Choroid plexus epithelial cell (primary cell): Measurements from ENCODE around the gene TOMM7.

Source experiments
- DNase-seq: peaks from one replicate; pipeline ENCODE4 v3.0.0-alpha.2; 2010; ENCODE audit warnings: low read depth
- H3K4me3 ChIP-seq: 2 replicates; pipeline ENCODE4 v1.5.1; 2011; ENCODE audit warnings: low read depth, mild to moderate bottlenecking, control low read depth, low read length, moderate library complexity
- CTCF ChIP-seq: conservative IDR thresholded peaks from 2 replicates; pipeline ENCODE4 v1.5.1; 2011; ENCODE audit warnings: low read depth, mild to moderate bottlenecking, control low read depth, inconsistent platforms, low read length, moderate library complexity

TOMM7 gene

DNA sequence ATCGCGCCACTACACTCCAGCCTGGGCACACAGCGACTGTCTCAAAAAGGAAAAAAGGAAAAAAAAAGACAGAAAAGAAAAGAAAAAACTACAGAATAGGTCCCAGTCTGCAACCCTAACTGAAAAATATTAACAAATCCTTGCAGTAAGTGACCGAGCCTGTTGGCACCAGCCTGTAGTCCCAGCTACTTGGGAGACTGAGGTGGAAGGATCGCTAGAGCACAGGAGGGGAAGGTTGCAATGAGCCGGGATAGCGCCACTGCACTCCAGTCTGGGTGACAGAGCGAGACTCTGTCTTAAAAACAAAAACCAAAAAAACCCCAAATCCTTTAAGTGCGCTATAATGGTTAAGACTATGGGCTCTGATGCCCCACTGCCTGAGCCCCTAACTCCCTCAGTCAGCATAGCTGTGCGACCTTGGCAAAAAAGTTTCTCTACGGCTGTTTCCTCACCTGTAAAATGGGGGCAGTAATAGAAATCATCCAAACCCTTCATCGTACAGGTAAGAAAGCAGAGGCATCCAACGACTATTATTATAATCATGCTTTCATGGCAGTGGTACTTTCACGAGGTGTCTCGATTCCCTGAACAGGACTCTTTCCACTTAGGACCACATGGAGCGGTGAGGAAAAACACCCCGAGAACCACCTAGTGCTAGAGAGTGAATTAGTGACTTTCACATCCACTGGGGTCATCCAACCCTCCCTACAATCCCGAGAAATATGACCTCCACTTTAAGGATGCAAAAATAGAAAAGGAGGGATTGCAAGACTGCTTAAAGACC is 755 bp downstream of the TOMM7 start:
- TF ChIP-seq CTCF, result no peak
- DNase-seq, result peak; percentile 28
- peak overlapping the region; percentile 93 for H3K4me3 ChIP-seq

- no peak for DNase-seq
- H3K4me3 ChIP-seq, result no peak overlapping the region
- TF ChIP-seq CTCF, result no peak
These were observed 3.2 kb downstream of the TOMM7 start for GRCh38 chr7:22819476-22819875.

GRCh38 chr7:22814261-22815208 is 8.1 kb downstream of the TOMM7 start:
- TF ChIP-seq CTCF, result no peak
- H3K4me3 ChIP-seq, result no peak overlapping the region
- peak; percentile 63 for DNase-seq

DNA sequence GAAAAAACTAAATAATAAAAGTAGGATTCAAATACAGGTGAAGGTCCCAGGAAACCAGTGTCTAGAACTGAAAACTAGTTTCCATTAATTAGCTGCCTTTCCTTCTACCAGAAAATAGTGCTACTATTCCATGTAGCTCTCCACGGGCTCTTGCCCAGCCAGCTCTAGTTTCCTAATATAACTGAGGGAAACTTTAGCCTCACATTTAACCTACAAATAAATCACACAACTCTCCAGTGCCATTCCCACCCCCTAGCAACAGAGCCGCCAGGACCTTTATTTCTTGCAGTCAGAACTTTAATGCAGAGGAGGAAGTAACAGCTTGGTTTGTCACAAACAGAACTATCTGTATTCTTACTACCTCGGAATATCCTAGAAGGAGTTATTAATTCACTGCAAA is 10.3 kb downstream of the TOMM7 start:
- no peak overlapping the region for H3K4me3 ChIP-seq
- DNase-seq, result no peak
- no peak for TF ChIP-seq CTCF

DNA sequence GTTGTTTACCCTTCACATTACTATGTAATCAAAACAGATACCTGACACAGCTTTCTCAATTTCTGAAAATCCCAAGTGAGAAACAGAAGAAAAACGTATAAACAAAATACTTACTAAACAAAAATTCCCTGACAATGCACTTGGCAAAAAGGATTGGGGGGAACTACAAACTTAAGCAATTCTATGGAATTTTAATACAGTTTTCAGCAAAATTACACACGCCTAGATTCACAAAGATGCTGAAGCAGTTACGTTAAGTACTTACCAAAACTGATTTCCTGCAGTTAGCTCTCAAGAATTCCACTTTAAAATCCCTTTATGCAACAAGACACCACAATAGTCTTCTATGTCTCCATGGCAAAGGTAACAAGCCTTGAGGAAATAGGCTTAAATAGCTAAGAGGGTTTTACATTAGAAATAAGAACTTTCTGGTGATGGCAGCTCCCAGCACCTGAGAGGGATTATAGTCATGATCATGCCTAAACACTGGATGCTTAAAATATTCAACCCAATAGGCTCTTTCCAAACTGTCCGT is 10.8 kb downstream of the TOMM7 start:
- no peak overlapping the region for H3K4me3 ChIP-seq
- no peak for DNase-seq
- TF ChIP-seq CTCF, result no peak

DNA sequence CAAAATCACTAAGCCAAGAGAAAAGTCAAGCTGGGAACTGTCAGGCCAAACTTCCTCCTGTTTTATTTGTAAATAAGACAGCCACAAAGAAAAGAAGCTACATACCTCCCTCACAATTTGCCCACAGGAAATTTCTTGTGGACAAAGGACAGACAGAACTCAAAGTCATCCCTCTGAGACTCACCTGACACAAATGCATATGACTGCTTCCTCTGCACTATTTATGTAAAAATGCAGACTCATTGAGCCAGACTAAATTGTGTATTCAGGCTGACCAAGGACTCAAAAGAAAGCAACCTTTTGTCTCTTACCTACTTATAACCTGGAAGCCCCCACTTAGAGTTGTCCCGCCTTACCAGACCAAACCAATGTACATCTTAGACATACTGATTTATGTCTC is 11.8 kb downstream of the TOMM7 start:
- no peak for DNase-seq
- TF ChIP-seq CTCF, result no peak
- no peak overlapping the region for H3K4me3 ChIP-seq
